ENCODE measurements around the gene PRRC2B. TPM values are rescaled to one million over a fixed set of nuclear protein-coding genes. Genes with fewer than 3 reads are reported as not detected.

Gene PRRC2B
- total and polyA plus RNA-seq, 2 of the 13 experiments (the other 11 are each of a cell fraction or from before 2014, with no cell fraction given), result 20.8 to 37.4 TPM

GRCh38 chr9:131521203-131521602, 127.3 kb downstream of the PRRC2B start:
- Histone ChIP-seq H3K9me3 (ENCODE audit: low read length) (no peaks in the 10 kb centered on the region), H3K4me3 (replicated peaks in 1 of 3; ENCODE audit: insufficient read depth in 1 of 3, low read depth in 2 of 3, low read length in 3 of 3) (no peak overlapping the region), H3K4me2 (ENCODE audit: low read depth, low read length) (no peak overlapping the region), H4K20me1 (ENCODE audit: insufficient read depth, low read length) (no peaks in the 10 kb centered on the region), H3K9ac (ENCODE audit: insufficient read depth, low read depth, low read length) (no peak overlapping the region), H3K27ac (ENCODE audit: extremely low read length, insufficient read depth, low read length) (no peak overlapping the region), H2AFZ (ENCODE audit: low read length) (no peak overlapping the region), H3K27me3 (ENCODE audit: control insufficient read depth in 1 of 2, insufficient read depth in 2 of 2, low read length in 2 of 2) (no peaks in the 10 kb centered on the region), H3K79me2 (ENCODE audit: insufficient read depth, low read length) (no peaks in the 10 kb centered on the region), H3K4me1 (ENCODE audit: insufficient read depth, low read length) (no peaks in the 10 kb centered on the region), H3K36me3 (replicated peaks in 1 of 2; ENCODE audit: control insufficient read depth in 1 of 2, insufficient read depth in 2 of 2, low read length in 2 of 2) (peaks cover 26 to 54% of the 10 kb centered on the region in 2 experiments)
- in situ Hi-C loops (cut with HindIII; ENCODE audit: extremely low pct_ligation_motif_present, low pct_unique_long_range_greater_than_20kb) (no loop called here), intact Hi-C loops (cut with micrococcal nuclease; ENCODE audit: unreplicated experiment) (no loop called here)
- DNase-seq (ENCODE audit: low spot score) (no peak), ATAC-seq (no peak), FAIRE-seq (no peak)
- WGBS (ENCODE audit: low lambda C conversion rate), result 96% methylated on average over 10 of the region's 10 CpGs
- POLR2A ChIA-PET, result no interaction called here
- no TSS peak for BruUV-seq (replicated peaks)
- CTCF ChIA-PET (ENCODE audit: low intra/inter-chr PET ratio, low total read pairs), result no interaction called here
- TF ChIP-seq ZNF207 (IDR thresholded peaks at IDR 0.05; ENCODE audit: borderline replicate concordance), result no peak
- TF ChIP-seq FOXA1 (IDR thresholded peaks at IDR 0.05), result no peak
- no peak for TF ChIP-seq FOXA1 (CRISPR knock-in tag; IDR thresholded peaks at IDR 0.05)
- 0 out of 2 replicates have a peak, but pooled peaks have one; percentile 29 for TF ChIP-seq ZNF121 (CRISPR knock-in tag; IDR thresholded peaks at IDR 0.05)

- intact Hi-C loops (cut with micrococcal nuclease; ENCODE audit: unreplicated experiment) (no loop called here), in situ Hi-C loops (cut with HindIII; ENCODE audit: extremely low pct_ligation_motif_present, low pct_unique_long_range_greater_than_20kb) (no loop called here)
- Histone ChIP-seq H3K36me3 (replicated peaks in 1 of 2; ENCODE audit: control insufficient read depth in 1 of 2, insufficient read depth in 2 of 2, low read length in 2 of 2) (peaks cover 21 to 53% of the 10 kb centered on the region in 2 experiments), H3K79me2 (ENCODE audit: insufficient read depth, low read length) (no peaks in the 10 kb centered on the region), H2AFZ (ENCODE audit: low read length) (no peak overlapping the region), H3K4me1 (ENCODE audit: insufficient read depth, low read length) (no peaks in the 10 kb centered on the region), H3K27ac (ENCODE audit: extremely low read length, insufficient read depth, low read length) (no peak overlapping the region), H3K4me3 (replicated peaks in 1 of 3; ENCODE audit: insufficient read depth in 1 of 3, low read depth in 2 of 3, low read length in 3 of 3) (no peak overlapping the region), H4K20me1 (ENCODE audit: insufficient read depth, low read length) (no peaks in the 10 kb centered on the region), H3K9ac (ENCODE audit: insufficient read depth, low read depth, low read length) (no peak overlapping the region), H3K9me3 (ENCODE audit: low read length) (no peaks in the 10 kb centered on the region), H3K4me2 (ENCODE audit: low read depth, low read length) (no peak overlapping the region), H3K27me3 (ENCODE audit: control insufficient read depth in 1 of 2, insufficient read depth in 2 of 2, low read length in 2 of 2) (no peaks in the 10 kb centered on the region)
- no TSS peak for BruUV-seq (replicated peaks)
- DNase-seq (ENCODE audit: low spot score), result no peak
- TF ChIP-seq CREB3 (CRISPR knock-in tag; IDR thresholded peaks at IDR 0.05), result no peak
- no peak for TF ChIP-seq ZNF3 (CRISPR knock-in tag; IDR thresholded peaks at IDR 0.05)
- TF ChIP-seq SMAD9 (CRISPR knock-in tag; IDR thresholded peaks at IDR 0.05), result no peak
- no peak for TF ChIP-seq SALL1 (CRISPR knock-in tag; IDR thresholded peaks at IDR 0.05)
- FAIRE-seq, result no peak
- CTCF ChIA-PET (ENCODE audit: low intra/inter-chr PET ratio, low total read pairs), result no interaction called here
- 98% methylated on average over 12 of the region's 13 CpGs for WGBS (ENCODE audit: low lambda C conversion rate)
- ATAC-seq, result no peak
- POLR2A ChIA-PET, result no interaction called here
Measured at GRCh38 chr9:131521822-131522221, 127.9 kb downstream of the PRRC2B start.
